Stomach (tissue), 9 donors: ENCODE measurements around the gene RNLS. TPM values are rescaled to one million over a fixed set of nuclear protein-coding genes. Genes with fewer than 3 reads are reported as not detected.

Experiments used
- DNase-seq, 2 donors: peaks; one replicate each; pipeline versions ENCODE4 v3.0.0 to v3.0.0-alpha.2; 2013 to 2019
- H3K27ac ChIP-seq, 5 donors: fragments of 200-600 bp in 4 of 5; sonication (generic) in 4 of 5; one replicate each; pipeline ENCODE4 v1.5.1; 2013 to 2019; ENCODE audit warnings: mild to moderate bottlenecking in 1 of 5, moderate library complexity in 1 of 5
- H3K27me3 ChIP-seq, 3 donors: fragments of 200-600 bp; sonication (generic); one replicate each; pipeline ENCODE4 v1.5.1; 2017 to 2019; ENCODE audit warnings: mixed run types in 1 of 3
- H3K36me3 ChIP-seq, 4 donors: fragments of 200-600 bp; sonication (generic); 1 replicate in 3 of 4; 2 replicates in 1 of 4; pipeline ENCODE4 v1.5.1; 2016 to 2019
- H3K4me1 ChIP-seq, 4 donors: fragments of 200-600 bp; sonication (generic); one replicate each; pipeline ENCODE4 v1.5.1; 2016 to 2019
- H3K4me3 ChIP-seq, 4 donors: fragments of 200-600 bp; sonication (generic) in 3 of 4; one replicate each; pipeline ENCODE4 v1.5.1; 2016 to 2019; ENCODE audit warnings: mild to moderate bottlenecking in 1 of 4
- H3K9me3 ChIP-seq, 4 donors: fragments of 200-600 bp; sonication (generic); one replicate each; pipeline ENCODE4 v1.5.1; 2016 to 2019
- EP300 ChIP-seq: sonication (generic); formaldehyde crosslinking; IDR thresholded peaks from one replicate; pipeline ENCODE4 v1.6.1; 2017; ENCODE audit warnings: antibody characterized with exemption
- POLR2A ChIP-seq, 4 donors: fragments of 450-650 bp; IDR thresholded peaks; one replicate each; pipeline ENCODE4 v1.6.1; 2016; ENCODE audit warnings: antibody characterized with exemption in 4 of 4, control low read depth in 2 of 4, mild to moderate bottlenecking in 1 of 4, moderate library complexity in 1 of 4
- POLR2AphosphoS5 ChIP-seq, 3 donors: sonication (generic); formaldehyde crosslinking; IDR thresholded peaks; one replicate each; pipeline ENCODE4 v1.6.1; 2016; ENCODE audit warnings: antibody characterized with exemption in 3 of 3
- WGBS, 5 donors: extraction: QIAGEN DNeasy Blood & Tissue Kit in 3 of 5; methylation state at CpG; one replicate each; pipeline versions ENCODE4 v1.1.5 to v1.1.7; 2013 to 2018; 5-methylcytosine and 5-hydroxymethylcytosine counted together
- intact Hi-C: fragments of 100-400 bp; cut with DNase I; formaldehyde crosslinking; loops from one replicate; pipeline ENCODE4 v1.15.1; 2023; ENCODE audit warnings: low total_unique reads
- polyA plus RNA-seq, 3 donors: library from polyadenylated mRNA; stranded (reverse); fragments of 200-250 nt; gene quantifications; one replicate each; pipeline ENCODE4 v1.2.3, GENCODE V29; 2013
- total RNA-seq, 5 donors: library from RNA; depleted of rRNA; stranded (reverse); fragments of >200 nt; gene quantifications; one replicate each; pipeline versions ENCODE4 v1.1.0 to v1.2.3, GENCODE V29; 2014 to 2016
- TF ChIP-seq, protein P1 (sequence below), 7 experiments: fragments of 450-650 bp in 4 of 7; fragments of 200-600 bp in 3 of 7; sonication (generic) in 3 of 7; IDR thresholded peaks; one replicate each; pipeline ENCODE4 v1.5.1; 2016 to 2019; ENCODE audit warnings: antibody characterized with exemption in 7 of 7, control low read depth in 2 of 7, mild to moderate bottlenecking in 1 of 7
- donor health status: healthy with polysubstance abuse.
- donor health status: Bipolar disorder and iron deficiency.
- donor health status: healthy.

RNLS gene
- total and polyA plus RNA-seq, 8 donors = 6.7 to 21.5 (median 11.6) TPM; not detected in 2

- peak in 1 of 2 donors; percentile 11 for DNase-seq
- Histone ChIP-seq H3K9me3 (no peaks in the 10 kb centered on the region), H3K36me3 (no peaks in the 10 kb centered on the region), H3K4me1 (peaks cover 0 to 10% (median 0%) of the 10 kb centered on the region in 4 donors), H3K27me3 (no peaks in the 10 kb centered on the region), H3K4me3 (no peak overlapping the region), H3K27ac (peak overlapping the region in 1 of 5 donors; percentile 44)
- 68 to 88% (median 83%) methylated on average over 2 of the region's 2 CpGs for WGBS, 5 donors
- intact Hi-C loops = no loop called here
- TF ChIP-seq EP300 (no peak), POLR2A (IDR thresholded peaks at IDR 0.05) (no peak), POLR2AphosphoS5 (IDR thresholded peaks at IDR 0.05) (no peak)
- TF ChIP-seq, protein P1, sequence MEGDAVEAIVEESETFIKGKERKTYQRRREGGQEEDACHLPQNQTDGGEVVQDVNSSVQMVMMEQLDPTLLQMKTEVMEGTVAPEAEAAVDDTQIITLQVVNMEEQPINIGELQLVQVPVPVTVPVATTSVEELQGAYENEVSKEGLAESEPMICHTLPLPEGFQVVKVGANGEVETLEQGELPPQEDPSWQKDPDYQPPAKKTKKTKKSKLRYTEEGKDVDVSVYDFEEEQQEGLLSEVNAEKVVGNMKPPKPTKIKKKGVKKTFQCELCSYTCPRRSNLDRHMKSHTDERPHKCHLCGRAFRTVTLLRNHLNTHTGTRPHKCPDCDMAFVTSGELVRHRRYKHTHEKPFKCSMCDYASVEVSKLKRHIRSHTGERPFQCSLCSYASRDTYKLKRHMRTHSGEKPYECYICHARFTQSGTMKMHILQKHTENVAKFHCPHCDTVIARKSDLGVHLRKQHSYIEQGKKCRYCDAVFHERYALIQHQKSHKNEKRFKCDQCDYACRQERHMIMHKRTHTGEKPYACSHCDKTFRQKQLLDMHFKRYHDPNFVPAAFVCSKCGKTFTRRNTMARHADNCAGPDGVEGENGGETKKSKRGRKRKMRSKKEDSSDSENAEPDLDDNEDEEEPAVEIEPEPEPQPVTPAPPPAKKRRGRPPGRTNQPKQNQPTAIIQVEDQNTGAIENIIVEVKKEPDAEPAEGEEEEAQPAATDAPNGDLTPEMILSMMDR (IDR thresholded peaks at IDR 0.05) = no peak
Measured at GRCh38 chr10:88455831-88456230, 127.3 kb downstream of the RNLS start.

DNA sequence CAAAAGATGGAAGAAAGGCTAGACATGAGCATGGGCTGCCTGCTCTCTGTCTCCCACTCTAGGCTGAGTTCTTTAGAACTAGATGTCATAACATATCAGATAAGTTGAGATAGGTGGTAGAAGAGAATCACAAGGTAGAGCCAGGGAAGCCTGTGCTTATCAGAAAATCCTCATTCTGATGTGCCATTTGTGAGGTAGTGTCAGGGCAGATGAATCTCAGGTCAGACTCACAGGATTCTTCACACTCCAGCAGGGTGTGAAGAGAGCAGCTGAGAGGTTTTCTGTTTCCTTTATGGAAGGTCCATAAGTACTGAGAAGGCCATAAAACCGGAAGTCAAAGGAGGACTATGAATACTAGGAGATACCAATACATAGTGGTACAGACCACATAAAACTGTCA, 132.9 kb downstream of the RNLS start:
- Histone ChIP-seq H3K4me1 (peaks cover 0 to 5% (median 0%) of the 10 kb centered on the region in 4 donors), H3K27ac (no peak overlapping the region), H3K27me3 (no peaks in the 10 kb centered on the region), H3K36me3 (no peaks in the 10 kb centered on the region), H3K4me3 (no peak overlapping the region), H3K9me3 (no peaks in the 10 kb centered on the region)
- TF ChIP-seq POLR2AphosphoS5 (IDR thresholded peaks at IDR 0.05) = no peak
- intact Hi-C loops = no loop called here
- no peak for DNase-seq
- 87 to 100% (median 94%) methylated on average over 1 of the region's 1 CpG for WGBS, 5 donors

- TF ChIP-seq EP300 (no peak), POLR2AphosphoS5 (IDR thresholded peaks at IDR 0.05) (no peak), POLR2A (IDR thresholded peaks at IDR 0.05) (no peak)
- TF ChIP-seq, protein P1 (IDR thresholded peaks at IDR 0.05) = no peak
Measured at GRCh38 chr10:88442716-88443115, 140.4 kb downstream of the RNLS start.

GRCh38 chr10:88440541-88440940, 142.6 kb downstream of the RNLS start:
- Histone ChIP-seq H3K27ac (no peak overlapping the region), H3K4me3 (no peak overlapping the region), H3K27me3 (no peaks in the 10 kb centered on the region), H3K36me3 (no peaks in the 10 kb centered on the region), H3K4me1 (peaks cover 0 to 10% (median 0%) of the 10 kb centered on the region in 4 donors), H3K9me3 (peaks cover 0 to 6% (median 0%) of the 10 kb centered on the region in 4 donors)
- intact Hi-C loops = no loop called here
- no peak for TF ChIP-seq EP300
- TF ChIP-seq, protein P1 (IDR thresholded peaks at IDR 0.05) = no peak
- TF ChIP-seq POLR2A (IDR thresholded peaks at IDR 0.05) = no peak
- TF ChIP-seq POLR2AphosphoS5 (IDR thresholded peaks at IDR 0.05) = no peak
- DNase-seq = no peak

More at GRCh38 chr10:88442716-88443115, 140.4 kb downstream of the RNLS start:
- Histone ChIP-seq H3K4me3 (no peak overlapping the region), H3K27ac (no peak overlapping the region), H3K36me3 (no peaks in the 10 kb centered on the region), H3K9me3 (peaks cover 0 to 6% (median 0%) of the 10 kb centered on the region in 4 donors), H3K27me3 (no peaks in the 10 kb centered on the region), H3K4me1 (no peaks in the 10 kb centered on the region)
- no peak for DNase-seq
- intact Hi-C loops = no loop called here
- 69 to 90% (median 76%) methylated on average over 4 of the region's 4 CpGs for WGBS, 5 donors

DNA sequence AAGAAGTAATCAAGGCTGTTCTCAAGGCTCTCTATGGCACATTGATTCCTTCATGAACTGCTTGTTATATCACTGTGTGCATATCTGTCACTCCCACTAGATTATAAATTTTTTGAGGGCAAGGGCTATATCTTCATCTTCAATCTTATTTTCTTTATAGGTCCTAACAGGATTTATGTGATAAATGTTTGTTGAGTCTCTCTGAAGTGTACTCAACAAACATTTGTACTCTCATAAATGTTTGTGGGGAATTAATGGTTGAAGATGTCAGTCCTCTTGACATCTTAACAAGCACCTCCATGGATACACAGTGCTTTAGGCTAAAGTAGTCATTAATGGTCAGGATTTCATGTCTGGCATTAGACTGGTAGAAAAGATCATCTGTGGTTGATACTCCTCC, 143.2 kb downstream of the RNLS start:
- peaks cover 0 to 10% (median 0%) of the 10 kb centered on the region in 4 donors for H3K4me1 ChIP-seq
- intact Hi-C loops = no loop called here
- DNase-seq = no peak

More for the DNA sequence above, 143.2 kb downstream of the RNLS start:
- H3K9me3 ChIP-seq = peaks cover 0 to 6% (median 0%) of the 10 kb centered on the region in 4 donors
- H3K36me3 ChIP-seq = no peaks in the 10 kb centered on the region
- H3K4me3 ChIP-seq = no peak overlapping the region
- no peak overlapping the region for H3K27ac ChIP-seq
- no peaks in the 10 kb centered on the region for H3K27me3 ChIP-seq
- TF ChIP-seq POLR2AphosphoS5 (IDR thresholded peaks at IDR 0.05) (no peak), POLR2A (IDR thresholded peaks at IDR 0.05) (no peak), EP300 (no peak)
- TF ChIP-seq, protein P1 (IDR thresholded peaks at IDR 0.05) = no peak
